GM12878 (cell line): ENCODE data around the gene FMNL2. TPM values are rescaled to one million over a fixed set of nuclear protein-coding genes. Genes with fewer than 3 reads are reported as not detected.

ENCODE experiments used
- ATAC-seq: fragments of 200-7000 bp; cut with Tn5 transposase; 3 replicates; pipeline ENCODE4 v1.9.1; 2020; ENCODE audit warnings: mild to moderate bottlenecking, moderate library complexity
- BruUV-seq: library from RNA; stranded (reverse); fragments of 400-500 nt; replicated peaks from 2 replicates; lab custom pipeline; 2021; lab: Mats Ljungman, UMichigan
- CTCF ChIA-PET: fragments of 300-600 bp; sonication (Branson Sonifier 250); formaldehyde crosslinking; extraction: SDS; loops from one replicate; lab custom pipeline; 2021; ENCODE audit warnings: inconsistent platforms; lab: Yijun Ruan, JAX
- POLR2A ChIA-PET: fragments of 350-600 bp; formaldehyde crosslinking; extraction: SDS; loops from one replicate; lab custom pipeline; 2021; ENCODE audit warnings: inconsistent platforms; lab: Charles Lee
- RAD21 ChIA-PET: fragments of 300-600 bp; sonication (Branson Sonifier 250); formaldehyde crosslinking; loops from one replicate; lab custom pipeline; 2023; ENCODE audit warnings: antibody characterized with exemption; ENCODE audit not compliant: unreplicated experiment; lab: Charles Lee
- SMC1A ChIA-PET: fragments of 300-600 bp; sonication (Branson Sonifier 250); formaldehyde crosslinking; loops from one replicate; lab custom pipeline; 2023; ENCODE audit not compliant: unreplicated experiment, uncharacterized antibody; lab: Charles Lee
- DNase-seq: peaks from one replicate; pipeline ENCODE4 v3.0.0-alpha.2; 2011; ENCODE audit warnings: low read depth, low spot score
- FAIRE-seq: peaks from 3 replicates; lab custom pipeline; 2011; peaks lifted over from hg19 to GRCh38; lab: Jason Lieb, UNC
- H2AFZ ChIP-seq: 2 replicates; pipeline ENCODE4 v1.6.0; 2011; ENCODE audit warnings: low read depth, low read length, control low read depth; ENCODE audit not compliant: control insufficient read depth
- H3K27ac ChIP-seq: 2 replicates; pipeline ENCODE4 v1.5.1; 2011; ENCODE audit warnings: control low read depth; ENCODE audit not compliant: control insufficient read depth, insufficient read depth
- H3K27me3 ChIP-seq, 2 experiments: replicated peaks in 1 of 2; 2 replicates each; pipeline versions ENCODE4 v1.6.0 to v1.6.1; 2011; ENCODE audit warnings: low read length in 1 of 2; ENCODE audit not compliant: control insufficient read depth in 2 of 2, insufficient read depth in 2 of 2
- H3K36me3 ChIP-seq, 2 experiments: 2 replicates each; pipeline ENCODE4 v1.5.1; 2011; ENCODE audit warnings: low read length in 1 of 2; ENCODE audit not compliant: control insufficient read depth in 2 of 2, insufficient read depth in 2 of 2
- H3K4me1 ChIP-seq: 2 replicates; pipeline ENCODE4 v1.6.1; 2011; ENCODE audit warnings: mild to moderate bottlenecking, low read length, moderate library complexity, mixed read lengths; ENCODE audit not compliant: control insufficient read depth, insufficient read depth
- H3K4me2 ChIP-seq: 2 replicates; pipeline ENCODE4 v1.6.0; 2011; ENCODE audit warnings: control low read depth; ENCODE audit not compliant: control insufficient read depth, insufficient read depth
- H3K4me3 ChIP-seq: fragments of 200-600 bp; sonication (generic); 2 replicates; pipeline ENCODE4 v1.5.1; 2016
- H3K79me2 ChIP-seq: 2 replicates; pipeline ENCODE4 v1.6.0; 2011; ENCODE audit warnings: low read length; ENCODE audit not compliant: control insufficient read depth, insufficient read depth
- H3K9ac ChIP-seq: 2 replicates; pipeline ENCODE4 v1.8.0; 2011; ENCODE audit warnings: low read length, control low read depth, mixed read lengths; ENCODE audit not compliant: control insufficient read depth, insufficient read depth
- H3K9me3 ChIP-seq: replicated peaks from 3 replicates; pipeline ENCODE4 v1.5.1; 2011; ENCODE audit warnings: mild to moderate bottlenecking, low read length; ENCODE audit not compliant: control insufficient read depth, insufficient read depth
- H4K20me1 ChIP-seq: 2 replicates; pipeline ENCODE4 v1.6.0; 2011; ENCODE audit not compliant: control insufficient read depth, insufficient read depth
- BRCA1 ChIP-seq: IDR thresholded peaks from 2 replicates; pipeline ENCODE4 v1.6.1; 2011; ENCODE audit warnings: low read depth, low read length, improper control_type of control experiment
- CBX3 ChIP-seq: fragments of 200-600 bp; sonication (generic); IDR thresholded peaks from 2 replicates; pipeline ENCODE4 v1.6.1; 2016; ENCODE audit warnings: low read depth, borderline replicate concordance
- CHD1 ChIP-seq: IDR thresholded peaks from 2 replicates; pipeline ENCODE4 v1.6.1; 2012; ENCODE audit warnings: low read depth, low read length, improper control_type of control experiment
- EP300 ChIP-seq, 2 experiments: fragments of 150-350 bp in 1 of 2; IDR thresholded peaks; 2 replicates each; pipeline ENCODE4 v1.6.1; 2011 to 2012; ENCODE audit warnings: low read depth in 2 of 2, low read length in 2 of 2, borderline replicate concordance in 1 of 2, improper control_type of control experiment in 1 of 2, inconsistent platforms in 1 of 2; ENCODE audit not compliant: control insufficient read depth in 1 of 2
- GABPA ChIP-seq: IDR thresholded peaks from 2 replicates; pipeline ENCODE4 v1.6.1; 2014; ENCODE audit warnings: antibody characterized with exemption, low read depth, mild to moderate bottlenecking, inconsistent platforms
- HCFC1 ChIP-seq: fragments of 150-350 bp; IDR thresholded peaks from 2 replicates; pipeline ENCODE4 v1.6.1; 2014; ENCODE audit warnings: low read length
- HDGF ChIP-seq: fragments of 450-650 bp; IDR thresholded peaks from 2 replicates; pipeline ENCODE4 v1.6.1; 2016; ENCODE audit warnings: antibody characterized with exemption
- IKZF1 ChIP-seq: fragments of 450-650 bp; conservative IDR thresholded peaks from 2 replicates; pipeline ENCODE4 v1.6.1; 2017; ENCODE audit warnings: antibody characterized with exemption, mild to moderate bottlenecking
- POLR2A ChIP-seq: IDR thresholded peaks from 2 replicates; pipeline ENCODE4 v1.6.1; 2011; ENCODE audit warnings: low read depth, mild to moderate bottlenecking, low read length
- SUZ12 ChIP-seq: fragments of 200-600 bp; sonication (generic); IDR thresholded peaks from one replicate; pipeline ENCODE4 v1.6.1; 2018; ENCODE audit warnings: antibody characterized with exemption, mild to moderate bottlenecking; ENCODE audit not compliant: unreplicated experiment
- TAF1 ChIP-seq: IDR thresholded peaks from 2 replicates; pipeline ENCODE4 v1.6.1; 2011; ENCODE audit warnings: mild to moderate bottlenecking, low read depth, low read length, borderline replicate concordance
- WGBS: methylation state at CpG from one replicate; pipeline ENCODE4 v1.1.6; 2016; ENCODE audit warnings: low lambda C conversion rate; ENCODE audit not compliant: insufficient replicate concordance, insufficient coverage; ENCODE audit errors: missing lambda C conversion rate; 5-methylcytosine and 5-hydroxymethylcytosine counted together
- in situ Hi-C: fragments of 300-500 bp; cut with MboI; formaldehyde crosslinking; loops from 9 replicates; pipeline ENCODE4 v1.14.3; 2018; ENCODE audit warnings: mixed read lengths
- intact Hi-C: fragments of 100-400 bp; cut with micrococcal nuclease; formaldehyde crosslinking; loops from one replicate; pipeline ENCODE4 v1.14.2; 2022; ENCODE audit not compliant: unreplicated experiment
- polyA plus RNA-seq, 11 experiments: library from polyadenylated mRNA; depleted of rRNA in 4 of 11; unstranded in 6 of 11; stranded (reverse) in 5 of 11; fragments of >200 nt; fragmentation: Nextera tagmentation in 4 of 11; fragmentation: Illumina TruSeq in 1 of 11; extraction: Ambion mirVana in 4 of 11; extraction: Trizol in 1 of 11; gene quantifications; 1 replicate in 1 of 11; 2 replicates in 10 of 11; pipeline versions ENCODE4 v1.2.1 to v1.2.3, GENCODE V29; 2011 to 2016; ENCODE audit warnings: inconsistent platforms in 2 of 11, missing spikeins in 2 of 11, low read depth in 1 of 11
- total RNA-seq, 4 experiments: library from RNA; depleted of rRNA in 3 of 4; stranded (reverse); fragments of >200 nt in 3 of 4; fragmentation: Illumina TruSeq in 1 of 4; extraction: Trizol in 1 of 4; gene quantifications; 2 replicates each; pipeline versions ENCODE4 v1.2.1 to v1.2.3, GENCODE V29; 2013 to 2021
- TF ChIP-seq, protein P1 (sequence below): fragments of 150-350 bp; IDR thresholded peaks from 2 replicates; pipeline ENCODE4 v1.6.1; 2014; ENCODE audit warnings: mild to moderate bottlenecking, low read depth, low read length
- TF ChIP-seq, protein P2 (sequence below): IDR thresholded peaks from 2 replicates; pipeline ENCODE4 v1.6.1; 2012; ENCODE audit warnings: low read depth, low read length, improper control_type of control experiment
- TF ChIP-seq, protein P3 (sequence below): IDR thresholded peaks from 2 replicates; pipeline ENCODE4 v1.6.1; 2011; ENCODE audit warnings: mild to moderate bottlenecking, low read depth, low read length, moderate library complexity; ENCODE audit not compliant: insufficient replicate concordance

Gene FMNL2
- total and polyA plus RNA-seq, 10 of the 15 experiments (the other 5 are each of a cell fraction or from before 2014, with no cell fraction given): 0.13 to 9.9 (median 0.35) TPM

DNA sequence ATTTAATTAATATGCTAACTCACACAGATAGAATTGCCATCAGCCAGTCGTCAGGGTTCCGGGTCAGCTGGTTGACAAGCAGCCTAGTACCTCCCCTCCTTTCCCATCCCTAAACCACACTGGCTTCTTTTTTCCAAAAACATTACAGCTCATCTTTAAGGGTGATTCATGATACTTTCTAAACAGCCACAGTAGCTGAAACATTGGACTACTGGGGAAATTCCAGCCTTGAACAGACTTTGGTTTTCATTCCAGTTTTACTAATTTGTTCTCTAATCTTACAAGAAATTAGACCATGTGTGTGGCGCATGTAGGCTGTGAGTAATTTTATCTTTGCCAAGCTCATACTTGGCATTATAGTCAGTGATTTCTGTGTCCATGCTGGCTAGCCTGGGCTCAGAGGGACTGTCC lies 110.8 kb downstream of the FMNL2 start (continued):
- TF ChIP-seq EP300 (IDR thresholded peaks at IDR 0.05; ENCODE audit: borderline replicate concordance in 1 of 2, control insufficient read depth in 1 of 2, low read depth in 2 of 2, low read length in 2 of 2): no peak
- TF ChIP-seq IKZF1: peak; percentile 54

DNA sequence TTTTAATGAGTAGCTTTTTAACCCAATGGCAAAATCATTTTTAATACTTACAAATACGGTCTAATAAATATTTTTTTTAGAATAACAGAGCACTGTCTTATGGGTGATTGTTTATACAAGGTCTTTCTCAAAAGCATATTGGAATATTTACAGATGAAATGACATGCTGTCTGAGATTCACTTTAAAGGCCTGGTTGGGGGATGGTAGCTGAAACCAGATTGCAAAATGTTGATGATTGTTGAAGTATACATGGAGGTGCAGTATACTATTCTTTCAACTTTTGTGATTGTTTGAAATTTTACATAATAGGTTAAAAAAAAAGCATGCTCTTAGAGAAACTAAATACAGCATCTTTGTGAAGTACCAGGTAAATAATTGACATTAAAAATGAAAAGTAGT lies 111.2 kb downstream of the FMNL2 start:
- Histone ChIP-seq H3K9ac (no peak overlapping the region), H2AFZ (no peak overlapping the region), H3K9me3 (no peaks in the 10 kb centered on the region), H3K4me2 (peak overlapping the region; percentile 19), H3K4me1 (no peaks in the 10 kb centered on the region; the same call in 1 of the 2 replicates), H3K27ac (peak overlapping the region; percentile 33), H3K4me3 (no peak overlapping the region), H3K79me2 (no peaks in the 10 kb centered on the region; the same call in 1 of the 2 replicates), H4K20me1 (no peaks in the 10 kb centered on the region), H3K27me3 (no peaks in the 10 kb centered on the region), H3K36me3 (no peaks in the 10 kb centered on the region)
- 6% methylated on average over 1 of the region's 1 CpG for WGBS
- TF ChIP-seq POLR2A (no peak), HCFC1 (no peak), CBX3 (no peak), GABPA (no peak), HDGF (no peak), TAF1 (no peak), BRCA1 (no peak), SUZ12 (no peak), CHD1 (no peak)
- TF ChIP-seq, protein P1, sequence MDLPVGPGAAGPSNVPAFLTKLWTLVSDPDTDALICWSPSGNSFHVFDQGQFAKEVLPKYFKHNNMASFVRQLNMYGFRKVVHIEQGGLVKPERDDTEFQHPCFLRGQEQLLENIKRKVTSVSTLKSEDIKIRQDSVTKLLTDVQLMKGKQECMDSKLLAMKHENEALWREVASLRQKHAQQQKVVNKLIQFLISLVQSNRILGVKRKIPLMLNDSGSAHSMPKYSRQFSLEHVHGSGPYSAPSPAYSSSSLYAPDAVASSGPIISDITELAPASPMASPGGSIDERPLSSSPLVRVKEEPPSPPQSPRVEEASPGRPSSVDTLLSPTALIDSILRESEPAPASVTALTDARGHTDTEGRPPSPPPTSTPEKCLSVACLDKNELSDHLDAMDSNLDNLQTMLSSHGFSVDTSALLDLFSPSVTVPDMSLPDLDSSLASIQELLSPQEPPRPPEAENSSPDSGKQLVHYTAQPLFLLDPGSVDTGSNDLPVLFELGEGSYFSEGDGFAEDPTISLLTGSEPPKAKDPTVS: no peak
- TF ChIP-seq, protein P2, sequence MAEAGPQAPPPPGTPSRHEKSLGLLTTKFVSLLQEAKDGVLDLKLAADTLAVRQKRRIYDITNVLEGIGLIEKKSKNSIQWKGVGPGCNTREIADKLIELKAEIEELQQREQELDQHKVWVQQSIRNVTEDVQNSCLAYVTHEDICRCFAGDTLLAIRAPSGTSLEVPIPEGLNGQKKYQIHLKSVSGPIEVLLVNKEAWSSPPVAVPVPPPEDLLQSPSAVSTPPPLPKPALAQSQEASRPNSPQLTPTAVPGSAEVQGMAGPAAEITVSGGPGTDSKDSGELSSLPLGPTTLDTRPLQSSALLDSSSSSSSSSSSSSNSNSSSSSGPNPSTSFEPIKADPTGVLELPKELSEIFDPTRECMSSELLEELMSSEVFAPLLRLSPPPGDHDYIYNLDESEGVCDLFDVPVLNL: no peak
- TF ChIP-seq, protein P3, sequence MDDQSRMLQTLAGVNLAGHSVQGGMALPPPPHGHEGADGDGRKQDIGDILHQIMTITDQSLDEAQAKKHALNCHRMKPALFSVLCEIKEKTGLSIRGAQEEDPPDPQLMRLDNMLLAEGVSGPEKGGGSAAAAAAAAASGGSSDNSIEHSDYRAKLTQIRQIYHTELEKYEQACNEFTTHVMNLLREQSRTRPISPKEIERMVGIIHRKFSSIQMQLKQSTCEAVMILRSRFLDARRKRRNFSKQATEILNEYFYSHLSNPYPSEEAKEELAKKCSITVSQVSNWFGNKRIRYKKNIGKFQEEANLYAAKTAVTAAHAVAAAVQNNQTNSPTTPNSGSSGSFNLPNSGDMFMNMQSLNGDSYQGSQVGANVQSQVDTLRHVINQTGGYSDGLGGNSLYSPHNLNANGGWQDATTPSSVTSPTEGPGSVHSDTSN: no peak
- in situ Hi-C loops (no loop called here), intact Hi-C loops (no loop called here)
- SMC1A ChIA-PET: interaction anchor here (0.7 to 3.2 kb wide), 14 partner anchors 9 to 168 kb away, joined by 3 to 21 read pairs (median 4); no protein-coding TSS in a partner anchor
- POLR2A ChIA-PET: interaction anchor here (0.7 to 1.8 kb wide), 4 partner anchors 10 to 22 kb away, joined by 3 to 8 read pairs (median 5); no protein-coding TSS in a partner anchor
- FAIRE-seq (no peak), DNase-seq (no peak), ATAC-seq (peak; percentile 10; the same call in 1 of the 3 replicates)
- RAD21 ChIA-PET: interaction anchor here (0.7 to 3.4 kb wide), 10 partner anchors 16 to 270 kb away, joined by 3 to 17 read pairs (median 4); no protein-coding TSS in a partner anchor
- no TSS peak for BruUV-seq
- CTCF ChIA-PET: interaction anchor here (0.8 to 1.5 kb wide), 7 partner anchors 14 to 118 kb away, joined by 3 to 4 read pairs (median 3); no protein-coding TSS in a partner anchor
